ENCODE results near the gene ADAMTS13.
"Not testable (repeated sequence)": the region's sequence is repeated elsewhere in the genome, so short reads cannot be mapped to it uniquely, and the experiment has no call there.

The ADAMTS13 gene

GRCh38 chr9:133445293-133445969 is 23.3 kb downstream of the ADAMTS13 start:
- Histone ChIP-seq H3K9ac (ENCODE audit: low read length) (no peak overlapping the region), H2AFZ (ENCODE audit: low read depth, low read length) (no peak overlapping the region), H3K27ac (ENCODE audit: low read length) (no peak overlapping the region), H3K36me3 (replicated peaks; ENCODE audit: low read depth, low read length) (no peaks in the 10 kb centered on the region), H4K20me1 (ENCODE audit: insufficient read depth, low read length) (no peaks in the 10 kb centered on the region), H3K27me3 (ENCODE audit: low read depth, low read length) (0 out of 2 replicates have a peak, but pooled peaks cover 10% of the 10 kb centered on the region), H3K79me2 (ENCODE audit: low read length) (no peaks in the 10 kb centered on the region), H3K4me1 (ENCODE audit: low read length) (no peaks in the 10 kb centered on the region), H3K4me3 (ENCODE audit: low read length) (no peak overlapping the region), H3K9me3 (ENCODE audit: insufficient read depth, low read length) (no peaks in the 10 kb centered on the region), H3K4me2 (ENCODE audit: low read length) (no peak overlapping the region)
- no peak for TF ChIP-seq EZH2phosphoT487 (IDR thresholded peaks at IDR 0.05; ENCODE audit: low read depth)
- TF ChIP-seq, protein P1, sequence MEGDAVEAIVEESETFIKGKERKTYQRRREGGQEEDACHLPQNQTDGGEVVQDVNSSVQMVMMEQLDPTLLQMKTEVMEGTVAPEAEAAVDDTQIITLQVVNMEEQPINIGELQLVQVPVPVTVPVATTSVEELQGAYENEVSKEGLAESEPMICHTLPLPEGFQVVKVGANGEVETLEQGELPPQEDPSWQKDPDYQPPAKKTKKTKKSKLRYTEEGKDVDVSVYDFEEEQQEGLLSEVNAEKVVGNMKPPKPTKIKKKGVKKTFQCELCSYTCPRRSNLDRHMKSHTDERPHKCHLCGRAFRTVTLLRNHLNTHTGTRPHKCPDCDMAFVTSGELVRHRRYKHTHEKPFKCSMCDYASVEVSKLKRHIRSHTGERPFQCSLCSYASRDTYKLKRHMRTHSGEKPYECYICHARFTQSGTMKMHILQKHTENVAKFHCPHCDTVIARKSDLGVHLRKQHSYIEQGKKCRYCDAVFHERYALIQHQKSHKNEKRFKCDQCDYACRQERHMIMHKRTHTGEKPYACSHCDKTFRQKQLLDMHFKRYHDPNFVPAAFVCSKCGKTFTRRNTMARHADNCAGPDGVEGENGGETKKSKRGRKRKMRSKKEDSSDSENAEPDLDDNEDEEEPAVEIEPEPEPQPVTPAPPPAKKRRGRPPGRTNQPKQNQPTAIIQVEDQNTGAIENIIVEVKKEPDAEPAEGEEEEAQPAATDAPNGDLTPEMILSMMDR (IDR thresholded peaks at IDR 0.05; ENCODE audit: low read depth, low read length): no peak

DNA sequence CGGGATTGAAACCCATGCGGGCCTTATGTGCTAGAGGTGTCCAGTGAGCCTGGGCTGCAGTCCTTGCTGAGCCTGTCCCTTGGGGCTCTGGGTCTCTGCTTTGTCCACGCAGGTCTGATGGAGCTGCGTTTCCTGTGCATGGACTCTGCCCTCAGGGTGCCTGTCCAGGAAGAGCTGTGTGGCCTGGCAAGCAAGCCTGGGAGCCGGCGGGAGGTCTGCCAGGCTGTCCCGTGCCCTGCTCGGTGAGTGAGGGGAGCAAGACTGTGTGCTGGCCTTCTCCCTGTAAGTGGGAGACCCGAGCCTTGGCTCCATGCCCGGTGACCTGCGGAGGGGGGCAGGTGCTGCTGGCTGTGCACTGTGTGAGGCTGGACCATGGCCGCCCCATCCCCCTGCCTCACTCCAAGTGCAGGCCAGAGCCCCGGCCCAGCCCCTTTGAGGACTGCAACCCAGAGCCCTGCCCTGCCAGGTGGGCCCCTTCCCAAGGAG is 26.4 kb downstream of the ADAMTS13 start:
- H3K4me1 ChIP-seq (ENCODE audit: low read length): no peaks in the 10 kb centered on the region
- H2AFZ ChIP-seq (ENCODE audit: low read depth, low read length): no peak overlapping the region
- no peak overlapping the region for H3K4me2 ChIP-seq (ENCODE audit: low read length)
- no peaks in the 10 kb centered on the region for H3K9me3 ChIP-seq (ENCODE audit: insufficient read depth, low read length)
- H3K9ac ChIP-seq (ENCODE audit: low read length): no peak overlapping the region
- H3K36me3 ChIP-seq (replicated peaks; ENCODE audit: low read depth, low read length): no peaks in the 10 kb centered on the region
- H4K20me1 ChIP-seq (ENCODE audit: insufficient read depth, low read length): no peaks in the 10 kb centered on the region
- H3K79me2 ChIP-seq (ENCODE audit: low read length): no peaks in the 10 kb centered on the region
- H3K27me3 ChIP-seq (ENCODE audit: low read depth, low read length): peaks cover 25% of the 10 kb centered on the region
- no peak for TF ChIP-seq EZH2phosphoT487 (IDR thresholded peaks at IDR 0.05; ENCODE audit: low read depth)
- TF ChIP-seq, protein P1 (IDR thresholded peaks at IDR 0.05; ENCODE audit: low read depth, low read length): no peak
- no peak overlapping the region for H3K27ac ChIP-seq (ENCODE audit: low read length)
- H3K4me3 ChIP-seq (ENCODE audit: low read length): no peak overlapping the region

GRCh38 chr9:133449760-133450159 is 27.6 kb downstream of the ADAMTS13 start:
- Histone ChIP-seq H3K27me3 (ENCODE audit: low read depth, low read length) (peaks cover 25% of the 10 kb centered on the region), H3K79me2 (ENCODE audit: low read length) (no peaks in the 10 kb centered on the region), H3K9ac (ENCODE audit: low read length) (no peak overlapping the region), H3K27ac (ENCODE audit: low read length) (no peak overlapping the region), H2AFZ (ENCODE audit: low read depth, low read length) (no peak overlapping the region), H3K4me2 (ENCODE audit: low read length) (no peak overlapping the region), H3K4me3 (ENCODE audit: low read length) (no peak overlapping the region), H4K20me1 (ENCODE audit: insufficient read depth, low read length) (no peaks in the 10 kb centered on the region), H3K9me3 (ENCODE audit: insufficient read depth, low read length) (no peaks in the 10 kb centered on the region), H3K36me3 (replicated peaks; ENCODE audit: low read depth, low read length) (no peaks in the 10 kb centered on the region), H3K4me1 (ENCODE audit: low read length) (no peaks in the 10 kb centered on the region)
- TF ChIP-seq EZH2phosphoT487 (IDR thresholded peaks at IDR 0.05; ENCODE audit: low read depth): no peak
- TF ChIP-seq, protein P1 (IDR thresholded peaks at IDR 0.05; ENCODE audit: low read depth, low read length): no peak

DNA sequence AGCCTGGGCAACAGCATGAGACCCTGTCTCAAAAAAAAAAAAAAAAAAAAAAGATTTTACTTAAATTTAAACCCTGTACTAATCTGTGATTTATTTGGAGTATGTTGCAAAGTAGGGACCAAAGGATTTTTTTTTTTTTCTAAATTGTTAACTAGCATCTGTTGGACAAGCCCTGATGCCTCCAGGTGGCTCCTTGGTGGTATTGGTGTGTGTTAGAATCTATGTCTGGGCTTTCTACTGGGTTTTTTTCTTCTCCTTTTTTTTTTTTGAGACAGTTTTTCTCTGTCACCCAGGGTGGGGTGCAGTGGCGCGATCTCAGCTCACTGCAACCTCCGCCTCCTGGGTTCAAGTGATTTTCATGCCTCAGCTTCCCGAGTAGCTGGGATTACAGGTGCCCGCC is 29.7 kb downstream of the ADAMTS13 start:
- H3K27ac ChIP-seq (ENCODE audit: low read length); H3K9me3 ChIP-seq (ENCODE audit: insufficient read depth, low read length); H3K4me2 ChIP-seq (ENCODE audit: low read length); H3K9ac ChIP-seq (ENCODE audit: low read length); H3K79me2 ChIP-seq (ENCODE audit: low read length); H3K36me3 ChIP-seq (replicated peaks; ENCODE audit: low read depth, low read length); H2AFZ ChIP-seq (ENCODE audit: low read depth, low read length); H4K20me1 ChIP-seq (ENCODE audit: insufficient read depth, low read length); H3K4me1 ChIP-seq (ENCODE audit: low read length); H3K4me3 ChIP-seq (ENCODE audit: low read length): not testable (repeated sequence)
- peaks cover 20% of the 10 kb centered on the region for H3K27me3 ChIP-seq (ENCODE audit: low read depth, low read length)

Data from OCI-LY3 (cell line).